ENCODE data around the gene C3. TPM values are rescaled to one million over a fixed set of nuclear protein-coding genes. Genes with fewer than 3 reads are reported as not detected.

C3 gene
- total RNA-seq, 6 donors from 2014 or later: 461 to 1,221 (median 854) TPM

DNA sequence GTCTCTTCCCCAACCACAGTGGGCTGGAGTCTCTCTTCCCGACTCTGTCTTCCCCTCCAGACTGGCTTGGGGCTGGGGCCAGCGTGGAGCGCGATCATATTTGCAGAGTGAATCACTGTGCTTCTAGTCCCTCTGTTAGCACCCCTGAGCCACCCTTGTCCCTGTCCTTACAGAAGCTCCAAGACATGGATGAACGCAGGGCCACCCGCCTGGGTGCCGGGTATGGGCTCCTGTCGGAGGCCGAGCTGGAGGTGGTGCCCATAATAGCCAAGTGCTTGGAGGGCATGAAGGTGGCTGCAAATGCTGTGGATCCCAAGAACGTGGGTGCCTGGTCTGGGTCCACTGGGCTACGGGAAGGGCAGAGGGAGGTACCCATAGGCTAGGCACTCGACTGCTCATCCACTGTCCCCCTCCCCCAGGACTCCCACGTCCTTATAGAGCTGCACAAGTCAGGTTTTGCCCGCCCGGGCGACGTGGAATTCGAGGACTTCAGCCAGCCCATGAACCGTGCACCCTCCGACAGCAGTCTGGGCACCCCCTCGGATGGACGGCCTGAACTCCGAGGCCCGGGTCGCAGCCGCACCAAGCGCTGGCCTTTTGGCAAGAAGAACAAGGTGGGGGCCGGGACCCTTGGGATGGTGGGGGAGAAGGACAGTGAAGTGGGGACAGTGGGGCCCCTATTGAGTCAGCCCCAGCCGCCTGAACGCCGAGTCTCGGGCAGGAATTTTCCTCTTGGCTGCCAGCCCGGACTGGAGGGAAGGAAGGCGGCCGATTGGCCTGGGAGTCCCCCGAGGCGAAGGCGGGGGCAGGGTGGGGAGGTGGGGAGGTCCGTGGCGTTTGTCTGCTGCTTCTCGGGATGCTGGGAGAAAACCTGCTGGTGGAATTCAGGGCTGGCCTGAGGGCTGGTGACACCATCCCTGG is 24.2 kb upstream of the C3 start:
- peak; percentile 87 to 89 for DNase-seq
- Histone ChIP-seq H3K36me3 (peaks cover 20 to 77% (median 47%) of the 10 kb centered on the region in 4 donors), H3K4me3 (peak overlapping the region in 2 of 4 donors; percentile 5 to 14), H3K27me3 (peaks cover 0 to 7% (median 0%) of the 10 kb centered on the region in 4 donors), H3K27ac (peak overlapping the region; percentile 74 to 93 (median 88)), H3K9me3 (no peaks in the 10 kb centered on the region), H3K4me1 (peaks cover 45 to 57% (median 52%) of the 10 kb centered on the region in 4 donors)
- TF ChIP-seq, protein P1, sequence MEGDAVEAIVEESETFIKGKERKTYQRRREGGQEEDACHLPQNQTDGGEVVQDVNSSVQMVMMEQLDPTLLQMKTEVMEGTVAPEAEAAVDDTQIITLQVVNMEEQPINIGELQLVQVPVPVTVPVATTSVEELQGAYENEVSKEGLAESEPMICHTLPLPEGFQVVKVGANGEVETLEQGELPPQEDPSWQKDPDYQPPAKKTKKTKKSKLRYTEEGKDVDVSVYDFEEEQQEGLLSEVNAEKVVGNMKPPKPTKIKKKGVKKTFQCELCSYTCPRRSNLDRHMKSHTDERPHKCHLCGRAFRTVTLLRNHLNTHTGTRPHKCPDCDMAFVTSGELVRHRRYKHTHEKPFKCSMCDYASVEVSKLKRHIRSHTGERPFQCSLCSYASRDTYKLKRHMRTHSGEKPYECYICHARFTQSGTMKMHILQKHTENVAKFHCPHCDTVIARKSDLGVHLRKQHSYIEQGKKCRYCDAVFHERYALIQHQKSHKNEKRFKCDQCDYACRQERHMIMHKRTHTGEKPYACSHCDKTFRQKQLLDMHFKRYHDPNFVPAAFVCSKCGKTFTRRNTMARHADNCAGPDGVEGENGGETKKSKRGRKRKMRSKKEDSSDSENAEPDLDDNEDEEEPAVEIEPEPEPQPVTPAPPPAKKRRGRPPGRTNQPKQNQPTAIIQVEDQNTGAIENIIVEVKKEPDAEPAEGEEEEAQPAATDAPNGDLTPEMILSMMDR (IDR thresholded peaks at IDR 0.05): peak in 2 of 6 experiments; percentile 15 to 19
- TF ChIP-seq POLR2AphosphoS5 (IDR thresholded peaks at IDR 0.05) (peak; percentile 45 to 56), EP300 (IDR thresholded peaks at IDR 0.05) (peak in 1 of 4 donors; percentile 59), POLR2A (IDR thresholded peaks at IDR 0.05) (peak in 1 of 4 donors; percentile 21)
- peak; percentile 82 to 90 for ATAC-seq (ENCODE audit: low FRiP score in 2 of 2)
- 49 to 58% methylated on average over 12 to 27 of the region's 41 CpGs for whole genome bisulfite sequencing, 2 donors

DNA sequence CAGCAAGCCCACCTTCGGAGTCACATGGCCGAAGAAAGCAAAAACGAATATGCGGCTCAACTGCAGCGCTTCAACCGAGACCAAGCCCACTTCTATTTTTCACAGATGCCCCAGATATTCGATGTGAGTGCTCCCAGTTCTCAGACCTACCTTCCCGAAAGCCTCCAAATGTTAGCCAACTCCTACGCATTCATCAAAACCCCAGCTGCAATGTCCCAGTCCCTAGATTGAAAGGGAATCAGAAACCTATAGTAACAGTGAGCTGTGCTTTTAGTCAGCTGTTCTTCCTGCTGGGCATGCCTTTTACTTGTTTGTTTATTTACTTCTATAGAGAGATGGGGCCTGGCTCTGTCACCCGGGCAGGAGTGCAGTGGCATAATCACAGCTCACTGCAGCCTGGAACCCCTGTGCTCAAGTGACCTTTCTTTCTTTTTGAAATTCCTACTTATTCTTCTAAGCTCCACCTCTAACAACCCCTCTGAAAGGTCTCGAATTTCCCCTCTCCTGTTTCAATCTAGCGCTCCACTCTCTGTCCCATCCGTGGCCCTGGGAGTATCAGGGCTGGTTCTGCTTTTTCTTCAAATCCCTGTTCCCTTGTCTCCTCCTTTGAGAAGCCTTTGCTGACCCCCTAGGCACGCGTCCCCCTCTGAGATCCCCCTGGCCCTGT is 23.4 kb upstream of the C3 start:
- peak overlapping the region; percentile 74 to 93 (median 88) for H3K27ac ChIP-seq
- H3K4me1 ChIP-seq: peaks cover 50 to 62% (median 56%) of the 10 kb centered on the region in 4 donors
- DNase-seq (no peak), ATAC-seq (ENCODE audit: low FRiP score in 2 of 2) (no peak)
- peaks cover 15 to 69% (median 40%) of the 10 kb centered on the region in 4 donors for H3K36me3 ChIP-seq
- peak overlapping the region in 1 of 4 donors; percentile 14 for H3K4me3 ChIP-seq
- WGBS, 2 donors: 82 to 85% methylated on average over 15 of the region's 15 CpGs
- H3K9me3 ChIP-seq: no peaks in the 10 kb centered on the region
- H3K27me3 ChIP-seq: peaks cover 0 to 7% (median 0%) of the 10 kb centered on the region in 4 donors
- TF ChIP-seq POLR2A (IDR thresholded peaks at IDR 0.05) (no peak), POLR2AphosphoS5 (IDR thresholded peaks at IDR 0.05) (no peak), EP300 (IDR thresholded peaks at IDR 0.05) (no peak)
- TF ChIP-seq, protein P1 (IDR thresholded peaks at IDR 0.05): no peak

DNA sequence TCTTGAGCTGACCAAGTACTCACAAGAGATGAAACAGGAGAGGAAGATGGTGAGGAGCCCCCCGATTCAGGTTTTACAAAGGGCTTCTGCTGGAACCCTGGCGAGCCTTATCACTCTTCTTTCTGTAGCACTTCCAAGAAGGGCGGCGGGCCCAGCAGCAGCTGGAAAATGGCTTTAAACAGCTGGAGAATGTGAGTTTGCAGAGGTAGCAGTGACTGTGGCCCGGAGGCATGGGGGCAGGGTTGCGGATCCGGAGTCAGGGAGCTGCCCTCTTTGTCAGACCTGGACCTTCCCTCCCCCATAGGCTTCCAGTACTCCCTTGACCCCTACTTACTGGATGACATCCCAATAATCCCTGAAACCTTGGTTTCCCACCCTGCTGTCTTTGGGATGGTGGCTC is 22.6 kb upstream of the C3 start:
- Histone ChIP-seq H3K27me3 (peaks cover 0 to 7% (median 0%) of the 10 kb centered on the region in 4 donors), H3K9me3 (no peaks in the 10 kb centered on the region), H3K36me3 (peaks cover 12 to 61% (median 37%) of the 10 kb centered on the region in 4 donors), H3K27ac (peak overlapping the region; percentile 74 to 93 (median 88)), H3K4me1 (peaks cover 50 to 69% (median 62%) of the 10 kb centered on the region in 4 donors), H3K4me3 (no peak overlapping the region)
- ATAC-seq (ENCODE audit: low FRiP score in 2 of 2) (no peak), DNase-seq (no peak)
- no peak for TF ChIP-seq POLR2AphosphoS5 (IDR thresholded peaks at IDR 0.05)
- TF ChIP-seq, protein P1 (IDR thresholded peaks at IDR 0.05): no peak
- no peak for TF ChIP-seq POLR2A (IDR thresholded peaks at IDR 0.05)
- TF ChIP-seq EP300 (IDR thresholded peaks at IDR 0.05): no peak
- WGBS, 2 donors: 78 to 81% methylated on average over 4 to 7 of the region's 7 CpGs

DNA sequence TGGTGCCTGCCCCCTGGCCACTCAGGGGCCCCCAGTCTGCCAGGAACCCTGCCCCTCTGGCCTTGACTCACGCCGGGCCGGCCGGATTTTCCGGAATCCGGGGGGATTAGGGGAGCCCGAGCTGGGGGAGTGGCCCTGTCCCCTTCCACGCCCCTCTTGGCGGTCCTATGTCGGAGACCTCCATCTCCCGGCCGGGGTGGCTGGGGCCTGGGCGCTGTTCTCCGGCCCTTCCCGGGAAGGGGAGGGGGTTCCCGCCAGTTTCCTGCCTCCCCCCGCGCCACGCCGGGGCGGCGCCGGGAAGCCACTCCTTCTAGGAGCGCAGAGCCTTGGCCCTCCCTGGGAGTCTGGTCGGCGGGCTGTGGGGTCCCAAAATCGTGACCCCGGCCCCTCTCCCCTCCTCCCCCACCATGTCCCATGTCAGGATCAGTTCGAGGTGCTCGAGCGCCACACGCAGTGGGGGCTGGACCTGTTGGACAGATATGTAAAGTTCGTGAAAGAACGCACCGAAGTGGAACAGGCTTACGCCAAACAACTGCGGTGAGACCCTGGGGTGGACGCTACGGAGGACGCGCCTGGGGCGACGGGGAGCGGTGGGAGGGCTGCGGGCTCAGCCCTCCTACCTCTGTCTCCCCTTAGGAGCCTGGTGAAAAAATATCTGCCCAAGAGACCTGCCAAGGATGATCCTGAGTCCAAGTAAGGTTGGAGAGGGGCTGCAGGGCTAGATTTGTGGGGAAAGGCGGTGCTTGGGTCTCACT is 20.3 kb upstream of the C3 start:
- Histone ChIP-seq H3K4me3 (peak overlapping the region; percentile 84 to 99 (median 86)), H3K9me3 (no peaks in the 10 kb centered on the region), H3K27me3 (peaks cover 0 to 7% (median 0%) of the 10 kb centered on the region in 4 donors), H3K27ac (peak overlapping the region; percentile 87 to 94 (median 94)), H3K36me3 (peaks cover 0 to 38% (median 16%) of the 10 kb centered on the region in 4 donors), H3K4me1 (peaks cover 58 to 85% (median 69%) of the 10 kb centered on the region in 4 donors)
- WGBS, 2 donors: 1 to 2% methylated on average over 10 to 24 of the region's 46 CpGs
- TF ChIP-seq POLR2A (IDR thresholded peaks at IDR 0.05) (peak in 2 of 4 donors; percentile 47 to 56), EP300 (IDR thresholded peaks at IDR 0.05) (no peak), POLR2AphosphoS5 (IDR thresholded peaks at IDR 0.05) (peak; percentile 28 to 78)
- DNase-seq (peak; percentile 72 to 92), ATAC-seq (ENCODE audit: low FRiP score in 2 of 2) (peak in 1 of 2 donors; percentile 1)

All from upper lobe of left lung (tissue), 6 donors.